ENCODE measurements around the gene LMNTD1. TPM values are rescaled to one million over a fixed set of nuclear protein-coding genes. Genes with fewer than 3 reads are reported as not detected.
"Not testable (repeated sequence)": the region's sequence is repeated elsewhere in the genome, so short reads cannot be mapped to it uniquely, and the experiment has no call there.

LMNTD1 gene
- total and polyA plus RNA-seq, 8 donors, result not detected

DNA sequence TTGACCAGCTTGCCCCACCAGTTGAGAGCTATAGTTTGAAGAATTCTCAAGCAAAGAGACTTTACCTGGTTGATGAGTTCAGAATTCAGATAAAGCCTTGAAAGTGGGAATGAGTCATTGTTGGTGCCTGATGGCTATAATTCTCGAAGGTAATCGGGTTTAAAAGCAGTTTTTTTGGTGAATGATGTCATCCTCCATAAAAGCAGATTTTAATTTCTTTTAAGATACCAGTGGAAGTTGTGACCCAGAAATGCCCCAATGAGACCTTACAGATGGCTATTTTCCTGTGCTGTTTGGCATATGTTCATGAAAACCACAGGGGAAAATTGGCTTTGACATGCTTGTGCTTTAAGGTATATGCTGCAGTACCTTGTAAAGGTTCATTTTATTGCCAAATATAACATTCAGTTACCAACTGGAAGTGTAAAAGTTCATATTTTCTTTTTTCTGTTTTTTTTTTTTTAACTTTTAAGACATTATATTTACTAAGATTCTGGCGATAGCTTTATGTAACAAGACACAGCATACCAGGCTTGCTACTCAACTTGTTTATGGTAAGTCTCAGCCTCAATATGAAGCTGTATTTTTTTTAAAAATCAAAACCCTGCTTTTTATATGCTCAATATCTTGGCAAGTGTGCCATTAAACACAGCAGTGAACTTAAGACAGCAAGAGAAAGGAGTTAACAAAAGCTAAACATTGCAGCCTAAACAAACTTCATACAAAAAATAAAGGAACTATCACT lies 119.3 kb downstream of the LMNTD1 start:
- intact Hi-C loops (cut with DNase I; ENCODE audit: low total_unique reads), result loop anchor here (10.0 kb wide), 1 partner anchor 591 kb away; no protein-coding TSS in a partner anchor
- TF ChIP-seq POLR2AphosphoS5 (IDR thresholded peaks at IDR 0.05), result no peak
- TF ChIP-seq, protein P1, sequence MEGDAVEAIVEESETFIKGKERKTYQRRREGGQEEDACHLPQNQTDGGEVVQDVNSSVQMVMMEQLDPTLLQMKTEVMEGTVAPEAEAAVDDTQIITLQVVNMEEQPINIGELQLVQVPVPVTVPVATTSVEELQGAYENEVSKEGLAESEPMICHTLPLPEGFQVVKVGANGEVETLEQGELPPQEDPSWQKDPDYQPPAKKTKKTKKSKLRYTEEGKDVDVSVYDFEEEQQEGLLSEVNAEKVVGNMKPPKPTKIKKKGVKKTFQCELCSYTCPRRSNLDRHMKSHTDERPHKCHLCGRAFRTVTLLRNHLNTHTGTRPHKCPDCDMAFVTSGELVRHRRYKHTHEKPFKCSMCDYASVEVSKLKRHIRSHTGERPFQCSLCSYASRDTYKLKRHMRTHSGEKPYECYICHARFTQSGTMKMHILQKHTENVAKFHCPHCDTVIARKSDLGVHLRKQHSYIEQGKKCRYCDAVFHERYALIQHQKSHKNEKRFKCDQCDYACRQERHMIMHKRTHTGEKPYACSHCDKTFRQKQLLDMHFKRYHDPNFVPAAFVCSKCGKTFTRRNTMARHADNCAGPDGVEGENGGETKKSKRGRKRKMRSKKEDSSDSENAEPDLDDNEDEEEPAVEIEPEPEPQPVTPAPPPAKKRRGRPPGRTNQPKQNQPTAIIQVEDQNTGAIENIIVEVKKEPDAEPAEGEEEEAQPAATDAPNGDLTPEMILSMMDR (IDR thresholded peaks at IDR 0.05), result no peak
- TF ChIP-seq POLR2A (IDR thresholded peaks at IDR 0.05), result no peak
- no peak for TF ChIP-seq EP300 (IDR thresholded peaks at IDR 0.05)

DNA sequence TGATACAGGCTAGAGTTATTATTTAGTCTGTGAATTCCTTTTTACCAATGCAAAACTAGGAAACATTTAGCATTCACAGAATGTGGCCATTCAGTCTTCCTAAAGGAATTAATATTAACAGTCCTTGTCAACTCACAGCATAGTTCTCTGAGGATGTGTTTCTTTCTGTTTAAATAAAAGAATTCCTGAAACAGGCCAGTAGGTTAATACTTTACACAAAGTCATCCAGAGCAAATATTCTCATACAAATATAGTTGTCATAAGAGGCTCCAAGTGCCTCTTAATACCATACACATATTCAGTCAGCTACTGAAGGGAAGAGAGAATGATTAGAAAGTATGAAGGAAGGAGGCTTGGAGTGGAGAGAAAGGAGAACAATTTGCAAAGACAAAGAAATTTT lies 120.1 kb downstream of the LMNTD1 start:
- no peak for TF ChIP-seq EP300 (IDR thresholded peaks at IDR 0.05)
- no peak for TF ChIP-seq POLR2A (IDR thresholded peaks at IDR 0.05)
- no peak for TF ChIP-seq POLR2AphosphoS5 (IDR thresholded peaks at IDR 0.05)
- TF ChIP-seq, protein P1 (IDR thresholded peaks at IDR 0.05), result no peak
- DNase-seq, result no peak
- no peaks in the 10 kb centered on the region for H3K9me3 ChIP-seq
- intact Hi-C loops (cut with DNase I; ENCODE audit: low total_unique reads), result loop anchor here (10.0 kb wide), 1 partner anchor 592 kb away; no protein-coding TSS in a partner anchor
- no peaks in the 10 kb centered on the region for H3K27me3 ChIP-seq
- no peak overlapping the region for H3K4me3 ChIP-seq
- no peaks in the 10 kb centered on the region for H3K36me3 ChIP-seq
- H3K27ac ChIP-seq, result no peak overlapping the region
- peaks cover 0 to 30% (median 5%) of the 10 kb centered on the region in 4 donors for H3K4me1 ChIP-seq

More for the DNA sequence above, 119.3 kb downstream of the LMNTD1 start:
- Histone ChIP-seq H3K36me3 (no peaks in the 10 kb centered on the region), H3K27me3 (no peaks in the 10 kb centered on the region), H3K4me3 (no peak overlapping the region), H3K27ac (no peak overlapping the region), H3K9me3 (no peaks in the 10 kb centered on the region), H3K4me1 (peaks cover 0 to 30% (median 5%) of the 10 kb centered on the region in 4 donors)
- 31 to 54% (median 36%) methylated on average over 3 of the region's 3 CpGs for WGBS, 5 donors
- no peak for DNase-seq

DNA sequence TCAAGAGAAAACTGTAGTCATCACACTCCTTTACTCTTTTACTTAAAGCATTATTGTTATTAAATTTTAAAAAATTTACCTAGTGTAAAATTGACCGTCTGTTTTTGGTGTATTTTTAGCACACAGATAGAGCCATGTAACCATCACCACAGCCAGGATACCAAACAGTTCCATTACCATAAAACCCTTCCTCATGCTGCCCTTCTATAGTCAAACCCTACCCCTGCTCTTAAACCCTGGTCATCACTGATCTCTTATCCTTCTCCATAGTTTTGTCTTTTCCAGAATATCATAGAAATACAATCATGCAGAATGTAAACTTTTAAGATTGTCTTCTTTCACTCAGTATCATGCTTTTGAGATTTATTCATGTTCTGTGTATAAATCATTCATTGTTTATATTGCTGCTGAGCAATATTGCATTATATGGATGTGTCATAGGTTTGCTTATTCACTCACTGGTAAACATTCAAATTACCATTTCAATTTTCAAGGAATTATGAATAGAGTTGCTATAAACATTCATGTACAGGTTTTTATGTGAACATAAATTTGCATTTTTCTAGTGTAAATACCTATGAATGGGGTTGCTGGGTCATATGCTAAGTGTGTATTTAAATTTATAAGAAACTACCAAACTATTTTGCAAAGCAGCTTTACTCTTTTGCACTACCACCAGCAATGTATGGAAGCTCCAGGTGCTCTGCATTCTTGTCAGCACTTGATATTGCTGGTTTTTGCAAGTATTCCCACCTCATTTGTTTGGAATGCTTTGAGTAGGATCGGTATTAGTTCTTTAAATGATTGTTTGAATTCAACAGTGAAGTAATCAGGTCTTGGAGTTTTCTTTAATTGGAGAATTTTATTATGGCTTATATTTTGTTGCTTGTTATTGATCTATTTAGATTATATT lies 125.5 kb downstream of the LMNTD1 start:
- Histone ChIP-seq H3K27me3 (no peaks in the 10 kb centered on the region), H3K9me3 (no peaks in the 10 kb centered on the region), H3K36me3 (no peaks in the 10 kb centered on the region), H3K4me1 (peaks cover 0 to 15% (median 7%) of the 10 kb centered on the region in 4 donors), H3K4me3 (no peak overlapping the region), H3K27ac (no peak overlapping the region)
- intact Hi-C loops (cut with DNase I; ENCODE audit: low total_unique reads), result no loop called here
- TF ChIP-seq, protein P1 (IDR thresholded peaks at IDR 0.05), result no peak
- TF ChIP-seq POLR2A (IDR thresholded peaks at IDR 0.05) (no peak), EP300 (IDR thresholded peaks at IDR 0.05) (no peak), POLR2AphosphoS5 (IDR thresholded peaks at IDR 0.05) (no peak)
- DNase-seq, result no peak
- 72 to 86% (median 81%) methylated on average over 2 of the region's 2 CpGs for WGBS, 5 donors

DNA sequence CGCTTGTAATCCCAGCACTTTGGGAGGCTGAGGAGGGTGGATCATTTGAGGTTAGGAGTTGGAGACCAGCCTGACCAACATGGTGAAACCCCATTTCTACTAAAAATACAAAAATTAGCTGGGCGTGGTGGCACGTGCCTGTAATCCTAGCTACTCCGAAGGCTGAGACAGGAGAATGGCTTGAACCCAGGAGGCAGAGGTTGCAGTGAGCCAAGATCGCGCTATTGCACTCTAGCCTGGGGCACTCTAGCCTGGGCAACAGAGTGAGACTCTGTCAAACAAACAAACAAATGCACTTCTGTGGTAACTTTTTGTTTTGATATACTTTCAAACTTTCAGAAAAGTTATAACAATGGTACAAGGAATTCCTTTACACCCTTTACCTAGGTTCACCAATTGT lies 126.3 kb downstream of the LMNTD1 start:
- H3K9me3 ChIP-seq; intact Hi-C loops (cut with DNase I; ENCODE audit: low total_unique reads); H3K27me3 ChIP-seq; H3K36me3 ChIP-seq; H3K27ac ChIP-seq; DNase-seq; H3K4me3 ChIP-seq: not testable (repeated sequence)
- H3K4me1 ChIP-seq, result peaks cover 0 to 15% (median 7%) of the 10 kb centered on the region in 4 donors
- 90 to 98% (median 96%) methylated on average over 6 of the region's 6 CpGs for WGBS, 5 donors

Small RNA genes lying within 50 kb of the gene (small RNA-seq; reads per million reads assigned to genes)
- 0 reads per million in 4 donors for gene TUBB4BP1

Data from stomach (tissue), 9 donors.